PC-3 (cell line): ENCODE data around the gene PDAP1. TPM values are rescaled to one million over a fixed set of nuclear protein-coding genes. Genes with fewer than 3 reads are reported as not detected.

Source experiments
- ATAC-seq: fragments of 200-7000 bp; cut with Tn5 transposase; 2 replicates; pipeline ENCODE4 v1.9.1; 2020; ENCODE audit warnings: mild to moderate bottlenecking, moderate library complexity
- BruUV-seq: library from RNA; stranded (reverse); fragments of 400-500 nt; replicated peaks from 2 replicates; lab custom pipeline; 2021; lab: Mats Ljungman, UMichigan
- CTCF ChIA-PET: fragments of 300-600 bp; sonication (Branson Sonifier 250); formaldehyde crosslinking; loops from one replicate; lab custom pipeline; 2022; ENCODE audit warnings: antibody characterized with exemption; lab: Charles Lee
- POLR2A ChIA-PET: fragments of 300-600 bp; sonication (Branson Sonifier 250); formaldehyde crosslinking; loops from one replicate; lab custom pipeline; 2022; ENCODE audit warnings: antibody characterized with exemption; ENCODE audit not compliant: unreplicated experiment; lab: Charles Lee
- DNase-seq: peaks from one replicate; pipeline ENCODE4 v3.0.0-alpha.2; 2015
- H2AFZ ChIP-seq: fragments of 300-600 bp; sonication (generic); 2 replicates; pipeline ENCODE4 v1.6.0; 2016; ENCODE audit warnings: antibody characterized with exemption, low read length
- H3F3A ChIP-seq: fragments of 300-600 bp; sonication (generic); one replicate; pipeline ENCODE4 v1.6.0; 2017; ENCODE audit warnings: antibody characterized with exemption, low read length, control low read depth, mild to moderate bottlenecking; ENCODE audit not compliant: unreplicated experiment
- H3K27ac ChIP-seq: fragments of 300-600 bp; sonication (generic); 2 replicates; pipeline ENCODE4 v1.5.1; 2016; ENCODE audit warnings: mild to moderate bottlenecking, low read length
- H3K27me3 ChIP-seq: fragments of 300-600 bp; sonication (generic); 2 replicates; pipeline ENCODE4 v1.6.1; 2016; ENCODE audit warnings: low read length, mixed read lengths
- H3K36me3 ChIP-seq: fragments of 300-600 bp; sonication (generic); 2 replicates; pipeline ENCODE4 v1.6.1; 2016; ENCODE audit warnings: low read depth, mixed run types, low read length, mixed read lengths
- H3K4me1 ChIP-seq: fragments of 300-600 bp; sonication (generic); 2 replicates; pipeline ENCODE4 v1.5.1; 2016; ENCODE audit warnings: low read length; ENCODE audit not compliant: insufficient read depth
- H3K4me2 ChIP-seq: fragments of 300-600 bp; sonication (generic); 2 replicates; pipeline ENCODE4 v1.6.0; 2016; ENCODE audit warnings: low read length
- H3K4me3 ChIP-seq: fragments of 300-600 bp; sonication (generic); 2 replicates; pipeline ENCODE4 v1.5.1; 2016; ENCODE audit warnings: mild to moderate bottlenecking, low read length, mixed read lengths
- H3K79me2 ChIP-seq: fragments of 300-600 bp; sonication (generic); 2 replicates; pipeline ENCODE4 v1.6.1; 2017; ENCODE audit warnings: low read length, mixed read lengths
- H3K9ac ChIP-seq: fragments of 300-600 bp; sonication (generic); 2 replicates; pipeline ENCODE4 v1.6.0; 2016; ENCODE audit warnings: mild to moderate bottlenecking, low read length
- H3K9me2 ChIP-seq: fragments of 300-600 bp; sonication (generic); replicated peaks from 2 replicates; pipeline ENCODE4 v1.6.1; 2016; ENCODE audit warnings: mixed run types, low read length, mixed read lengths
- H3K9me3 ChIP-seq: fragments of 300-600 bp; sonication (generic); 2 replicates; pipeline ENCODE4 v1.6.1; 2016; ENCODE audit warnings: low read length, mixed read lengths
- H4K20me1 ChIP-seq: fragments of 300-600 bp; sonication (generic); 2 replicates; pipeline ENCODE4 v1.6.1; 2016; ENCODE audit warnings: low read length, mixed read lengths
- CTCF ChIP-seq: fragments of 300-600 bp; sonication (generic); conservative IDR thresholded peaks from 2 replicates; pipeline ENCODE4 v1.5.1; 2017; ENCODE audit warnings: antibody characterized with exemption, low read depth, mild to moderate bottlenecking, low read length
- EZH2 ChIP-seq: fragments of 300-600 bp; sonication (generic); IDR thresholded peaks from one replicate; pipeline ENCODE4 v1.6.1; 2017; ENCODE audit warnings: antibody characterized with exemption, mild to moderate bottlenecking, low read length; ENCODE audit not compliant: unreplicated experiment
- EZH2phosphoT487 ChIP-seq: fragments of 300-600 bp; sonication (generic); IDR thresholded peaks from 2 replicates; pipeline ENCODE4 v1.6.1; 2018; ENCODE audit warnings: mild to moderate bottlenecking, antibody characterized with exemption, low read length, borderline replicate concordance
- intact Hi-C: fragments of 100-400 bp; cut with micrococcal nuclease; formaldehyde crosslinking; loops from 2 replicates; pipeline ENCODE4 v1.9.0; 2023
- total RNA-seq: library from RNA; depleted of rRNA; stranded (reverse); fragments of >200 nt; gene quantifications from 2 replicates; pipeline ENCODE4 v1.2.3, GENCODE V29; 2014

The PDAP1 gene
- total RNA-seq, 1 experiment from 2014 or later = 58.6 TPM

DNA sequence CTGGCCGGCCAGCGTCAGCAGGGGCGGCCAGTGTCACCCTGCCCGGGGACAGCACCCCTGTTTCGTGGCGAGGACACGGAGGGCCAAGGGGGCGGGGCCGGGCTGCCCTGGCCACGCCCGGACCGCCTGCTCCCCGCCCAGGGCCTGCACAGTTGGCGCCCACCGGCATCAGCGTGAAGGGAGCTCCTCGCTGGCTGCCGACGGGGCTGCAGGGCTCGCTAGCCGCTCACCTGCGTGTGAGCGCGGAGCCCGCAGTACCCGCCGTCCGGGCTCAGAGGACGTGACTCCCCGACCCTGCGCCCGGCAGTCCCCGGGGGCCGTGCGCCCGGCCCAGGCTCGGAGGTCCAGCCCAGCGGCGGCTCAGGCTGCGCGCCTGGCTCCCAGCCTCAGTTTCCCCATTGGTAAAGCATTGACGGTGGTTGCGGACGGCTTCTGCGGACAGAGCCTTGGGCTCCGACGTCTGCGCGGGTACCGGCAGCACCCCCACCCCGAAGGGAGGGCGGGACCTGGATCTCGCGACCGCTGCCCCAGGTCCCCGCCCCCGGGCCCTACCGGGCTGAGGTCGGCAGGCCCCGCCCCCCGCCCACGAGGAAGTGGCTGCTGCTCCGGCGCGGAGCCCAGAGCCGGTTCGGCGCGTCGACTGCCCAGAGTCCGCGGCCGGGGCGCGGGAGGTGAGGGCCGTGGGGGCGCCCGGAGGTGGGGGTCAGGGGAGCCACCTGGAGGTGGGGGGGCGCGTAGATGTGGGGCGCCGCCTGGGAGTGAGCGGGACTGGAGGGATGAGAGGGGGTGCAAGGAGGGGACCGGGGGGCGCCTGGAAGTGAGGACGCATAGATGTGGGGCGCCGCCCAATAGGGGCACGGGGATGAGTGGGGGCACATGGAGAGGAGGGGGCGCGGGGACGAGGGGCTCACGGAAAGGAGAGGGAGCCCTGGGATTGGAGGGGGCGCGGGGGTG is 34.0 kb downstream of the PDAP1 start, which contains the start of gene ARPC1B:
Gene ARPC1B, plus strand, starts transcription at position 620 of the 954 bp plus-strand sequence. CDS start 10,985 bp downstream, outside the sequence.
- intact Hi-C loops = loop anchor here (5.0 kb wide), 1 partner anchor 162 kb away; no protein-coding TSS in a partner anchor
- DNase-seq (peak; percentile 68), ATAC-seq (peak; percentile 72)
- ChIA-PET CTCF (no interaction called here), POLR2A (interaction anchor here (0.6 kb wide), 1 partner anchor 12 kb away, joined by 7 read pairs; no protein-coding TSS in a partner anchor)
- H3K4me2 ChIP-seq = peak within 1 kb of the TSS; percentile 97
- no peaks in the 10 kb centered on the region for H3K9me3 ChIP-seq
- H3K4me3 ChIP-seq = peak within 1 kb of the TSS; percentile 87
- peak within 1 kb of the TSS; percentile 58 for H3K27ac ChIP-seq
- H3K9ac ChIP-seq = peak within 1 kb of the TSS; percentile 82
- H3F3A ChIP-seq = no peaks in the 10 kb centered on the region
- H3K27me3 ChIP-seq = no peaks in the 10 kb centered on the region
- no peak for TF ChIP-seq EZH2
- peaks cover 32% of the 10 kb centered on the region for H3K79me2 ChIP-seq
- 0 out of 2 replicates have a peak, but pooled peaks cover under 1% of the 10 kb centered on the region for H3K4me1 ChIP-seq
- H2AFZ ChIP-seq = peak within 1 kb of the TSS; percentile 98
- no TSS peak for BruUV-seq
- H4K20me1 ChIP-seq = 0 out of 2 replicates have a peak, but pooled peaks cover 4% of the 10 kb centered on the region
- 0 out of 2 replicates have a peak, but pooled peaks cover 5% of the 10 kb centered on the region for H3K36me3 ChIP-seq
- no peaks in the 10 kb centered on the region for H3K9me2 ChIP-seq

DNA sequence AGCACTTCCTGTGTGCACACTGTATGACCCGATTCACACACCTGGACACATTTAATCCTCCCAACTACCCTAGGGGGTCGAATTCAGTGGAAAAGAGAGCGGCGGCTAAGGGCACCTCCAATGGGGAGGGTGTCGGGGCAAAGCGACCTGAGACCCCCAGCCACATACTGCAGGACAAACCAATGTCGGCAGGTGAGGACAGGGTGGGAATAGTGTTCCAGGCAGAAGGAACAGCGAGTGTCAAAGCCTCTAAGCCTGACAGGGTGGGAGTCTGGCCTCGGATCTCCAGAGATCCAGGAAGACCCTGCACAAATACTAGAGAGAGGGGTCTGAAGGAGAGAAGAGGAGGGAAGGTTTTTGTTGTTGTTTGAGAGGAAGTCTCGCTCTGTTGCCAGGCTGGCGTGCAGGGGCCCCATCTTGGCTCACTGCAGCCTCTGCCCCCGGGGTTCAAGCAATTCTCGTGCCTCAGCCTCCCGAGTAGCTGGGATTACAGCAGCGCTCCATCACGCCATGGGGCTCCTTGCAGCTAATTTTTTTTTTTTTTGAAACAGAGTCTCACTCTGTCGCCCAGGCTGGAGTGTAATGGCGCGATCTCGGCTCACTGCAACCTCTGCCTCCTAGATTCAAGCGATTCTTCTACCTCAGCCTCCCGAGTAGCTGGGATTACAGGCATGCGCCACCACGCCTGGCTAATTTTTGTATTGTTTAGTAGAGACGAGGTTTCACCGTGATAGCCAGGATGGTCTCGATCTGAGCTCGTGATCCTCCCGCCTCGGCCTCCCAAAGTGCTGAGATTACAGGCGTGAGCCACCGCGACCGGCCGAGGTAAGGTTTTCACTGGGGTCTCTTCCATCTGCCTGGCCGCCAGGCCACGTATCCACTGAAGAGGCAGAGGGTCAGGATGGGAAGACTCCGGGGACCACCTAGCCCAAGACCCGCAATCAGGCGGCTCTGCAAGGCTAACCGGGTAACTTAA is 35.0 kb downstream of the PDAP1 start:
- Histone ChIP-seq H3K4me3 (peak overlapping the region; percentile 87), H3K27ac (no peak overlapping the region), H3K27me3 (no peaks in the 10 kb centered on the region), H3K9me3 (no peaks in the 10 kb centered on the region), H3K79me2 (peaks cover 27% of the 10 kb centered on the region), H3K9ac (no peak overlapping the region; the same call in 1 of the 2 replicates), H3K36me3 (0 out of 2 replicates have a peak, but pooled peaks cover 5% of the 10 kb centered on the region), H3K9me2 (no peaks in the 10 kb centered on the region), H3K4me1 (no peaks in the 10 kb centered on the region), H3K4me2 (peak overlapping the region; percentile 97), H3F3A (no peaks in the 10 kb centered on the region), H4K20me1 (no peaks in the 10 kb centered on the region), H2AFZ (peak overlapping the region; percentile 98)
- ChIA-PET POLR2A (interaction anchor here (0.6 kb wide), 1 partner anchor 11 kb away, joined by 7 read pairs; no protein-coding TSS in a partner anchor), CTCF (no interaction called here)
- ATAC-seq (no peak), DNase-seq (no peak)
- TF ChIP-seq EZH2 = no peak
- no peak for TF ChIP-seq CTCF
- TF ChIP-seq EZH2phosphoT487 = no peak
- intact Hi-C loops = no loop called here
- TSS peak; percentile 35 for BruUV-seq
